ENCODE data around the gene SVEP1. TPM values are rescaled to one million over a fixed set of nuclear protein-coding genes. Genes with fewer than 3 reads are reported as not detected.
"Not testable (repeated sequence)": the region's sequence is repeated elsewhere in the genome, so short reads cannot be mapped to it uniquely, and the experiment has no call there.

Gene SVEP1
- polyA plus RNA-seq, 3 donors, result 3.8 to 46.7 (median 12.3) TPM

- WGBS, 3 donors, result 75 to 86% (median 79%) methylated on average over 2 of the region's 2 CpGs
- no peak overlapping the region for H3K27ac ChIP-seq (ENCODE audit: low read depth, low read length)
Measured at GRCh38 chr9:110414471-110414870, 165.1 kb downstream of the SVEP1 start.

GRCh38 chr9:110410961-110411360, 168.6 kb downstream of the SVEP1 start:
- no peak overlapping the region for H3K27ac ChIP-seq (ENCODE audit: low read depth, low read length)
- WGBS, 3 donors, result 94 to 96% (median 94%) methylated on average over 5 of the region's 5 CpGs

- 66 to 83% (median 81%) methylated on average over 7 of the region's 7 CpGs for WGBS, 3 donors
Measured at GRCh38 chr9:110408598-110408997, 170.9 kb downstream of the SVEP1 start.

GRCh38 chr9:110405858-110406443, 173.6 kb downstream of the SVEP1 start:
- no peak overlapping the region for H3K27ac ChIP-seq (ENCODE audit: low read depth, low read length)
- WGBS, 3 donors, result 73 to 83% (median 81%) methylated on average over 9 of the region's 9 CpGs

More at GRCh38 chr9:110408598-110408997, 170.9 kb downstream of the SVEP1 start:
- no peak overlapping the region for H3K27ac ChIP-seq (ENCODE audit: low read depth, low read length)

- WGBS, 3 donors, result 79 to 93% (median 87%) methylated on average over 4 of the region's 4 CpGs
- H3K27ac ChIP-seq (ENCODE audit: low read depth, low read length), result no peak overlapping the region
Measured at GRCh38 chr9:110404473-110404872, 175.1 kb downstream of the SVEP1 start.

- WGBS, 3 donors, result 37 to 88% (median 52%) methylated on average over 4 of the region's 4 CpGs
- H3K27ac ChIP-seq (ENCODE audit: low read depth, low read length), result no peak overlapping the region
Measured at GRCh38 chr9:110399983-110400382, 179.6 kb downstream of the SVEP1 start.

- 90% methylated on average over 1 of the region's 2 CpGs for WGBS, 3 donors
- not testable (repeated sequence) for H3K27ac ChIP-seq (ENCODE audit: low read depth, low read length)
Measured at GRCh38 chr9:110398992-110399391, 180.5 kb downstream of the SVEP1 start.

- no peak overlapping the region for H3K27ac ChIP-seq (ENCODE audit: low read depth, low read length)
- WGBS, 3 donors, result 37 to 93% (median 64%) methylated on average over 2 of the region's 2 CpGs
Measured at GRCh38 chr9:110391826-110392485, 187.6 kb downstream of the SVEP1 start.

GRCh38 chr9:110389148-110389750, 190.3 kb downstream of the SVEP1 start:
- whole genome bisulfite sequencing, 3 donors, result 47 to 76% (median 73%) methylated on average over 3 of the region's 3 CpGs
- no peak overlapping the region for H3K27ac ChIP-seq (ENCODE audit: low read depth, low read length)

GRCh38 chr9:110383491-110383890, 196.1 kb downstream of the SVEP1 start:
- H3K27ac ChIP-seq (ENCODE audit: low read depth, low read length), result no peak overlapping the region
- 86 to 87% (median 87%) methylated on average over 6 of the region's 6 CpGs for WGBS, 3 donors

- WGBS, 3 donors, result 53 to 94% (median 93%) methylated on average over 4 of the region's 4 CpGs
Measured at GRCh38 chr9:110382731-110383130, 196.8 kb downstream of the SVEP1 start.

GRCh38 chr9:110371411-110372007, 208.0 kb downstream of the SVEP1 start:
- H3K27ac ChIP-seq (ENCODE audit: low read depth, low read length), result no peak overlapping the region
- WGBS, 3 donors, result 57 to 74% (median 61%) methylated on average over 6 of the region's 6 CpGs

More at GRCh38 chr9:110382731-110383130, 196.8 kb downstream of the SVEP1 start:
- H3K27ac ChIP-seq (ENCODE audit: low read depth, low read length), result no peak overlapping the region

GRCh38 chr9:110370315-110370714, 209.2 kb downstream of the SVEP1 start:
- H3K27ac ChIP-seq (ENCODE audit: low read depth, low read length), result no peak overlapping the region
- WGBS, 3 donors, result 20 to 55% (median 51%) methylated on average over 3 of the region's 3 CpGs

GRCh38 chr9:110364451-110364850, 215.1 kb downstream of the SVEP1 start:
- 82 to 90% (median 82%) methylated on average over 2 of the region's 2 CpGs for WGBS, 3 donors

GRCh38 chr9:110358992-110359391, 220.5 kb downstream of the SVEP1 start:
- not testable (repeated sequence) for H3K27ac ChIP-seq (ENCODE audit: low read depth, low read length)
- no CpG with 5 or more reads among the region's 2 CpGs for WGBS, 3 donors

More at GRCh38 chr9:110364451-110364850, 215.1 kb downstream of the SVEP1 start:
- no peak overlapping the region for H3K27ac ChIP-seq (ENCODE audit: low read depth, low read length)

GRCh38 chr9:110357505-110357904, 222.0 kb downstream of the SVEP1 start:
- 59 to 75% (median 61%) methylated on average over 2 of the region's 2 CpGs for WGBS, 3 donors
- H3K27ac ChIP-seq (ENCODE audit: low read depth, low read length), result no peak overlapping the region

- H3K27ac ChIP-seq (ENCODE audit: low read depth, low read length), result no peak overlapping the region
- WGBS, 3 donors, result 81 to 83% (median 83%) methylated on average over 4 of the region's 4 CpGs
Measured at GRCh38 chr9:110356639-110357395, 222.7 kb downstream of the SVEP1 start.

- H3K27ac ChIP-seq (ENCODE audit: low read depth, low read length), result no peak overlapping the region
- WGBS, 3 donors, result 73 to 97% (median 82%) methylated on average over 2 of the region's 2 CpGs
Measured at GRCh38 chr9:110355911-110356310, 223.6 kb downstream of the SVEP1 start.

All from adipose tissue (tissue), 3 donors.